Measurements from ENCODE around the gene CNEP1R1.

- TF ChIP-seq CTCF (IDR thresholded peaks at IDR 0.05) (no peak), TEAD1 (CRISPR knock-in tag; IDR thresholded peaks at IDR 0.05) (no peak), RELA (CRISPR knock-in tag; IDR thresholded peaks at IDR 0.05; ENCODE audit: borderline replicate concordance) (no peak), CDX4 (CRISPR knock-in tag; IDR thresholded peaks at IDR 0.05; ENCODE audit: borderline replicate concordance) (no peak), JUN (CRISPR knock-in tag; IDR thresholded peaks at IDR 0.05) (no peak), SP1 (CRISPR knock-in tag; conservative IDR thresholded peaks at IDR 0.05) (no peak), RORB (CRISPR knock-in tag; IDR thresholded peaks at IDR 0.05) (no peak), MYBL2 (CRISPR knock-in tag; IDR thresholded peaks at IDR 0.05) (no peak), NR1H2 (CRISPR knock-in tag; IDR thresholded peaks at IDR 0.05) (no peak)
- TF ChIP-seq, protein P1, sequence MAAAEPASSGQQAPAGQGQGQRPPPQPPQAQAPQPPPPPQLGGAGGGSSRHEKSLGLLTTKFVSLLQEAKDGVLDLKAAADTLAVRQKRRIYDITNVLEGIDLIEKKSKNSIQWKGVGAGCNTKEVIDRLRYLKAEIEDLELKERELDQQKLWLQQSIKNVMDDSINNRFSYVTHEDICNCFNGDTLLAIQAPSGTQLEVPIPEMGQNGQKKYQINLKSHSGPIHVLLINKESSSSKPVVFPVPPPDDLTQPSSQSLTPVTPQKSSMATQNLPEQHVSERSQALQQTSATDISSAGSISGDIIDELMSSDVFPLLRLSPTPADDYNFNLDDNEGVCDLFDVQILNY (CRISPR knock-in tag; IDR thresholded peaks at IDR 0.05): no peak
- TF ChIP-seq, protein P2, sequence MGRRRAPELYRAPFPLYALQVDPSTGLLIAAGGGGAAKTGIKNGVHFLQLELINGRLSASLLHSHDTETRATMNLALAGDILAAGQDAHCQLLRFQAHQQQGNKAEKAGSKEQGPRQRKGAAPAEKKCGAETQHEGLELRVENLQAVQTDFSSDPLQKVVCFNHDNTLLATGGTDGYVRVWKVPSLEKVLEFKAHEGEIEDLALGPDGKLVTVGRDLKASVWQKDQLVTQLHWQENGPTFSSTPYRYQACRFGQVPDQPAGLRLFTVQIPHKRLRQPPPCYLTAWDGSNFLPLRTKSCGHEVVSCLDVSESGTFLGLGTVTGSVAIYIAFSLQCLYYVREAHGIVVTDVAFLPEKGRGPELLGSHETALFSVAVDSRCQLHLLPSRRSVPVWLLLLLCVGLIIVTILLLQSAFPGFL (CRISPR knock-in tag; IDR thresholded peaks at IDR 0.05; ENCODE audit: borderline replicate concordance): no peak
Measured at GRCh38 chr16:50002190-50002589, 22.8 kb upstream of the CNEP1R1 start.

Measured in WTC11 (cell line).